ENCODE measurements around the gene EPC2.
"Not testable (repeated sequence)": the region's sequence is repeated elsewhere in the genome, so short reads cannot be mapped to it uniquely, and the experiment has no call there.

GRCh38 chr2:148647711-148648110, 3.2 kb downstream of the EPC2 start:
- not testable (repeated sequence) for TF ChIP-seq ZNF76 (tag by site-specific recombination; IDR thresholded peaks at IDR 0.05; ENCODE audit: borderline replicate concordance, low read depth); YY1 (tag by site-specific recombination; IDR thresholded peaks at IDR 0.05); KLF9 (tag by site-specific recombination; IDR thresholded peaks at IDR 0.05; ENCODE audit: low read depth); CTCF (tag by site-specific recombination; IDR thresholded peaks at IDR 0.05); ZNF2 (tag by site-specific recombination; IDR thresholded peaks at IDR 0.05); ZNF394 (tag by site-specific recombination; IDR thresholded peaks at IDR 0.05; ENCODE audit: borderline replicate concordance); ZNF785 (tag by site-specific recombination; IDR thresholded peaks at IDR 0.05); ZNF174 (tag by site-specific recombination; IDR thresholded peaks at IDR 0.05); ZBTB1 (tag by site-specific recombination; IDR thresholded peaks at IDR 0.05); ZNF24 (tag by site-specific recombination; IDR thresholded peaks at IDR 0.05); YY2 (tag by site-specific recombination; IDR thresholded peaks at IDR 0.05); ZBTB49 (tag by site-specific recombination; IDR thresholded peaks at IDR 0.05; ENCODE audit: low read depth); ZNF660 (tag by site-specific recombination; IDR thresholded peaks at IDR 0.05); ELK4 (IDR thresholded peaks at IDR 0.05; ENCODE audit: borderline replicate concordance, low read depth, low read length)

All from HEK293 (cell line).